Activated CD4-positive, alpha-beta memory T cell treated with anti-CD3 and anti-CD28 coated beads, Interleukin-2, amount 10 ng/mL, durations not matched to agents 7 days and 5 days (primary cell): ENCODE measurements around the gene RPL27. TPM values are rescaled to one million over a fixed set of nuclear protein-coding genes. Genes with fewer than 3 reads are reported as not detected.
"Not testable (repeated sequence)": the region's sequence is repeated elsewhere in the genome, so short reads cannot be mapped to it uniquely, and the experiment has no call there.

Experiments used
- CTCF ChIA-PET: fragments of 350-600 bp; sonication (Branson Sonifier 250); formaldehyde crosslinking; loops from one replicate; lab custom pipeline; 2021; ENCODE audit warnings: antibody characterized with exemption, inconsistent platforms; lab: Charles Lee
- POLR2A ChIA-PET: fragments of 350-600 bp; sonication (Branson Sonifier 250); formaldehyde crosslinking; loops from one replicate; lab custom pipeline; 2021; ENCODE audit warnings: antibody characterized with exemption; lab: Charles Lee
- DNase-seq: peaks from one replicate; pipeline ENCODE4 v3.0.0-alpha.2; 2020
- H3K27ac Mint-ChIP-seq: one replicate; pipeline ENCODE4 v1.8.0; 2021; ENCODE audit warnings: mild to moderate bottlenecking, mixed read lengths
- H3K27me3 Mint-ChIP-seq: one replicate; pipeline ENCODE4 v1.8.0; 2021; ENCODE audit warnings: mixed read lengths
- H3K36me3 Mint-ChIP-seq: one replicate; pipeline ENCODE4 v1.8.0; 2021; ENCODE audit warnings: low read depth, mixed read lengths
- H3K4me1 Mint-ChIP-seq: one replicate; pipeline ENCODE4 v1.8.0; 2021; ENCODE audit warnings: mixed read lengths
- H3K4me3 Mint-ChIP-seq: one replicate; pipeline ENCODE4 v1.8.0; 2021; ENCODE audit warnings: mild to moderate bottlenecking, mixed read lengths
- H3K9me3 Mint-ChIP-seq: one replicate; pipeline ENCODE4 v1.8.0; 2021; ENCODE audit warnings: mixed read lengths
- total RNA-seq, 2 experiments: library from RNA; stranded (reverse); gene quantifications; one replicate each; pipeline ENCODE4 v1.2.3, GENCODE V29; 2021

The RPL27 gene
- total RNA-seq, 2 experiments from 2014 or later: 880 to 892 TPM

- Mint-ChIP-seq H3K27me3 (no peaks in the 10 kb centered on the region), H3K27ac (peak overlapping the region; percentile 96), H3K36me3 (peaks cover 59% of the 10 kb centered on the region), H3K4me3 (peak overlapping the region; percentile 94), H3K9me3 (no peaks in the 10 kb centered on the region), H3K4me1 (peaks cover 38% of the 10 kb centered on the region)
- POLR2A ChIA-PET: interaction anchor here (0.9 to 3.4 kb wide), 28 partner anchors 11 to 485 kb away, joined by 3 to 103 read pairs (median 14); partner anchors contain the start of genes AARSD1, BECN1, BRCA1 and DHX8
- DNase-seq: no peak
- CTCF ChIA-PET: interaction anchor here (1.0 to 2.9 kb wide), 8 partner anchors 12 to 1071 kb away, joined by 3 to 22 read pairs (median 4); partner anchors contain the start of genes BECN1, G6PC3, PSMC3IP and RUNDC1
Observed at GRCh38 chr17:42999003-42999525, 845 bp downstream of the RPL27 start.

- POLR2A ChIA-PET, H3K27me3 Mint-ChIP-seq, DNase-seq, H3K27ac Mint-ChIP-seq, H3K4me3 Mint-ChIP-seq, CTCF ChIA-PET, H3K9me3 Mint-ChIP-seq: not testable (repeated sequence)
- Mint-ChIP-seq H3K36me3 (peaks cover 54% of the 10 kb centered on the region), H3K4me1 (peaks cover 38% of the 10 kb centered on the region)
Observed at GRCh38 chr17:43000894-43001293, 2.7 kb downstream of the RPL27 start.

GRCh38 chr17:43003542-43004172 lies 5.4 kb downstream of the RPL27 start:
- no peaks in the 10 kb centered on the region for H3K27me3 Mint-ChIP-seq
- H3K9me3 Mint-ChIP-seq: no peaks in the 10 kb centered on the region
- DNase-seq: no peak
- peaks cover 39% of the 10 kb centered on the region for H3K4me1 Mint-ChIP-seq
- no peak overlapping the region for H3K4me3 Mint-ChIP-seq
- H3K36me3 Mint-ChIP-seq: peaks cover 60% of the 10 kb centered on the region
- ChIA-PET CTCF (no interaction called here), POLR2A (interaction anchor here (0.9 kb wide), 1 partner anchor 312 kb away, joined by 3 read pairs; no protein-coding TSS in a partner anchor)
- H3K27ac Mint-ChIP-seq: peak overlapping the region; percentile 52

GRCh38 chr17:43006639-43007551 lies 8.7 kb downstream of the RPL27 start, which contains the start of gene IFI35:
TSS of gene IFI35 (plus strand) at chr17:43006784. CDS start at chr17:43006948, 164 bp downstream.
- CTCF ChIA-PET: interaction anchor here (0.5 to 2.1 kb wide), 7 partner anchors 9 to 308 kb away, joined by 3 to 24 read pairs (median 3); partner anchors contain the start of genes BECN1 and RPL27
- H3K4me3 Mint-ChIP-seq: peak within 1 kb of the TSS; percentile 100
- POLR2A ChIA-PET: interaction anchor here (0.6 to 8.1 kb wide), 16 partner anchors 9 to 354 kb away, joined by 3 to 103 read pairs (median 4); partner anchors contain the start of gene RPL27
- peak within 1 kb of the TSS; percentile 100 for H3K27ac Mint-ChIP-seq
- H3K4me1 Mint-ChIP-seq: peaks cover 34% of the 10 kb centered on the region
- no peaks in the 10 kb centered on the region for H3K27me3 Mint-ChIP-seq
- H3K9me3 Mint-ChIP-seq: no peaks in the 10 kb centered on the region
- H3K36me3 Mint-ChIP-seq: peaks cover 49% of the 10 kb centered on the region
- peak; percentile 92 for DNase-seq

GRCh38 chr17:43010667-43011308 lies 12.6 kb downstream of the RPL27 start:
- Mint-ChIP-seq H3K4me1 (peaks cover 30% of the 10 kb centered on the region), H3K27me3 (no peaks in the 10 kb centered on the region), H3K27ac (peak overlapping the region; percentile 6), H3K9me3 (no peaks in the 10 kb centered on the region), H3K4me3 (no peak overlapping the region), H3K36me3 (peaks cover 57% of the 10 kb centered on the region)
- ChIA-PET CTCF (interaction anchor here (0.9 to 1.0 kb wide), 2 partner anchors 13 to 113 kb away, joined by 3 read pairs; partner anchors contain the start of gene RPL27), POLR2A (interaction anchor here (2.0 to 8.1 kb wide), 2 partner anchors 13 to 304 kb away, joined by 6 to 103 read pairs; partner anchors contain the start of gene RPL27)
- no peak for DNase-seq

GRCh38 chr17:43011728-43012472 lies 13.7 kb downstream of the RPL27 start:
- no peaks in the 10 kb centered on the region for H3K9me3 Mint-ChIP-seq
- no peaks in the 10 kb centered on the region for H3K27me3 Mint-ChIP-seq
- DNase-seq: no peak
- H3K36me3 Mint-ChIP-seq: peaks cover 53% of the 10 kb centered on the region
- no peak overlapping the region for H3K27ac Mint-ChIP-seq
- POLR2A ChIA-PET: interaction anchor here (2.0 to 8.1 kb wide), 2 partner anchors 14 to 303 kb away, joined by 6 to 103 read pairs; partner anchors contain the start of gene RPL27
- CTCF ChIA-PET: interaction anchor here (0.9 kb wide), 1 partner anchor 112 kb away, joined by 3 read pairs; no protein-coding TSS in a partner anchor
- peaks cover 25% of the 10 kb centered on the region for H3K4me1 Mint-ChIP-seq
- H3K4me3 Mint-ChIP-seq: no peak overlapping the region

- no peak for DNase-seq
- H3K36me3 Mint-ChIP-seq: peaks cover 51% of the 10 kb centered on the region
- no peaks in the 10 kb centered on the region for H3K9me3 Mint-ChIP-seq
- ChIA-PET POLR2A (interaction anchor here (8.1 kb wide), 1 partner anchor 15 kb away, joined by 103 read pairs; the partner anchor contains the start of gene RPL27), CTCF (no interaction called here)
- no peaks in the 10 kb centered on the region for H3K27me3 Mint-ChIP-seq
- no peak overlapping the region for H3K4me3 Mint-ChIP-seq
- H3K4me1 Mint-ChIP-seq: peaks cover 29% of the 10 kb centered on the region
- no peak overlapping the region for H3K27ac Mint-ChIP-seq
Observed at GRCh38 chr17:43013296-43013695, 15.1 kb downstream of the RPL27 start.

- no peak overlapping the region for H3K4me3 Mint-ChIP-seq
- H3K9me3 Mint-ChIP-seq: no peaks in the 10 kb centered on the region
- POLR2A ChIA-PET: interaction anchor here (0.7 to 8.1 kb wide), 4 partner anchors 10 to 346 kb away, joined by 3 to 103 read pairs (median 4); partner anchors contain the start of gene RPL27
- no peak overlapping the region for H3K27ac Mint-ChIP-seq
- H3K4me1 Mint-ChIP-seq: peaks cover 29% of the 10 kb centered on the region
- CTCF ChIA-PET: no interaction called here
- DNase-seq: no peak
- H3K36me3 Mint-ChIP-seq: peaks cover 47% of the 10 kb centered on the region
- H3K27me3 Mint-ChIP-seq: no peaks in the 10 kb centered on the region
Observed at GRCh38 chr17:43014020-43014648, 15.9 kb downstream of the RPL27 start.

- peaks cover 47% of the 10 kb centered on the region for H3K36me3 Mint-ChIP-seq
- peaks cover 3% of the 10 kb centered on the region for H3K27me3 Mint-ChIP-seq
- POLR2A ChIA-PET: interaction anchor here (0.7 to 2.1 kb wide), 4 partner anchors 8 to 346 kb away, joined by 3 to 5 read pairs (median 4); partner anchors contain the start of gene IFI35
- no peaks in the 10 kb centered on the region for H3K9me3 Mint-ChIP-seq
- no peak overlapping the region for H3K27ac Mint-ChIP-seq
- CTCF ChIA-PET: interaction anchor here (0.6 kb wide), 1 partner anchor 17 kb away, joined by 3 read pairs; the partner anchor contains the start of gene RPL27
- DNase-seq: no peak
- H3K4me1 Mint-ChIP-seq: peaks cover 36% of the 10 kb centered on the region
- H3K4me3 Mint-ChIP-seq: no peak overlapping the region
Observed at GRCh38 chr17:43014649-43015542, 16.7 kb downstream of the RPL27 start.

- Mint-ChIP-seq H3K36me3 (peaks cover 42% of the 10 kb centered on the region), H3K27me3 (peaks cover 3% of the 10 kb centered on the region), H3K4me1 (peaks cover 30% of the 10 kb centered on the region), H3K27ac (no peak overlapping the region), H3K9me3 (no peaks in the 10 kb centered on the region), H3K4me3 (no peak overlapping the region)
- POLR2A ChIA-PET: interaction anchor here (1.6 to 2.1 kb wide), 2 partner anchors 9 to 18 kb away, joined by 4 to 5 read pairs; partner anchors contain the start of gene IFI35
- DNase-seq: no peak
- CTCF ChIA-PET: interaction anchor here (0.6 kb wide), 1 partner anchor 17 kb away, joined by 3 read pairs; the partner anchor contains the start of gene RPL27
Observed at GRCh38 chr17:43015579-43015978, 17.4 kb downstream of the RPL27 start.
